Activated CD8-positive, alpha-beta memory T cell treated with anti-CD3 and anti-CD28 coated beads, Interleukin-2, amount 50 U/mL, for 24 hours (primary cell): ENCODE results near the gene TSHB.
A peak's percentile ranks its signal among the peaks of the same experiment; 100 is the strongest.

Experiments
- DNase-seq: peaks from one replicate; pipeline ENCODE4 v3.0.0-alpha.2; 2020; ENCODE audit errors: extremely low read depth

The TSHB gene

DNA sequence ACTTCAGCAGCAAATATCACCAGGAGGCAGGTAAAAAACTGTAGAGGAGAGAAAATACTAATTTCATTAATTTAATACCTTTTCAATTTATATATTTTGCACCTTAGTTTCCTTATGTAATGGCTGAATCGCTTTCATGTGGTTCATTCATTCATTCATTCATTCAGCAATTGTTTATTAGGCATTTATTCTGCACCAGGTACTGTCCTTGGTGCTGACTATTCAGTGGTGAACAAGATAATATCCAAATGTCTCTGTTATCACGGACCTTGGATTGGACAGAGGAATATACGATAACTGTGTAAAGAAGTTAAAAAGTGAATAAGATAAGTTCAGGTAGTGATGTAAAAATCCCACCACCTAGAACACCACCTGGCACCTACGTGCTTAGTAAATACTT is 30.9 kb downstream of the TSHB start:
- no peak for DNase-seq

DNA sequence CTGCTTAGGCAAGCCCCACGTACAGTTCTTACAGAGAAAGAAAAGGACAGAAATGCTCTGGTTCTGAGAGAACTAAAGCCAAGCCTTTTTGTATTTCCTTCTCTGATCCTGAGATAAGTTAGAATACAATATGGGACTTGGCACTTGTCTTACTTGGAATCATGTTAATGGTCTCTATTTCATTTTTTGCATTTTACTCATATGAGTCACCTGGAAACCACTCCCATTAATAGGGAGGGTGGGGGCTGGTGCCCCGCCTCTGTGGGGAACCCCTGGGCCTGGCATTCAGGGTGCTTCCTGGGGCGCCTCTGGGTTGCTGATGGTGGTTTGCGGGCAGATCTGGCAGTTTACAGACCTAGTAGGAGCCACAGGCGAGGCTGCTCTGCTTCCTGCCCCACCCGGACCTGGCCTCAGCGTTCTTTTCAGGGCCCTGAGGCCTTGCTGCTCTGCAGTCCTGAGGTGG is 32.9 kb downstream of the TSHB start:
- DNase-seq = peak; percentile 77

DNA sequence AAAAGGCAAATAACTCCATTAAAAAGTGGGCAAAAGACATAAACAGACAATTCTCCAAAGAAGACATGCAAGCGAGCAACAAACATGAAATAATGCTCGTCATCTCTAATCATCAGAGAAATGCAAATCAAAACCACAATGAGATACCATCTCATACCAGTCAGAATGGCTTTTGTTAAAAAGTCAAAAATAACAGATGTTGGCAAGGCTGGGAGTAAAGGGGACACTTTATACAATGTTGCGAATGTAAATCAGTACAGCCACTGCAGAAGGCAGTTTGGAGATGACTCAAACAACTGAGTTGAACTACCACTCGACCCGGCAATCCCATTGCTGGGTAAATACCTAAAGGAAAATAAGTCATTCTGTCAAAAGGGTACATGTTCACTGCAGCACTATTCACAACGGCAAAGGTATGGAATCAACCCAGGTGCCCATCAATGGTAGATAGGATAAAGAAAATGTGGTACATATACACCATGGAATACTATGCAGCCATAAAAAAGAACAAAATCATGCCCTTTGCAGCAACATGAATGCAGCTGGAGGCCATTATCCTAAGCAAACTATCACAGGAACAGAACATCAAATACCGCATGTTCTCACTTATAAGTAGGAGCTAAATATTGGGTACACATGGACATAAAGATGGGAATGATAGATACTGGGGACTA is 33.7 kb downstream of the TSHB start:
- DNase-seq = no peak

DNA sequence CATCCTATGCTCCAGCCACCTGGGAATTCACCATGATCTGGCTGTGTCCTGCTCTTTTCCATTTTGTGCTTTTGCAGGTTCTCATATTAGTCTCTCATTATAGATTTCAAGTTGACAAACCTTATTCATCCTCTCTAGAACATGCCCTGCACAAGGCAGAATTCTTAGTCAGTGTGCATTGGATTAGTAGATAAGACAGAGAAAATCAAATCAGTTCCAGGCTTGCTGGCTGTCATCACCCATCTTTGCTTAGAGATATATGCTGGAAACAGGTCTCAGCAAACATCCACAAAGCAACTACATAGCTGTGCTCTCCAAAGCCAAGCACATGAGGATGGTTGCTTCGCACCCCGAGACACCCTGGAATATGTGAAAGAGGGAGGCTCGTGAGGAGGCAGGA is 34.8 kb downstream of the TSHB start:
- DNase-seq = no peak

DNA sequence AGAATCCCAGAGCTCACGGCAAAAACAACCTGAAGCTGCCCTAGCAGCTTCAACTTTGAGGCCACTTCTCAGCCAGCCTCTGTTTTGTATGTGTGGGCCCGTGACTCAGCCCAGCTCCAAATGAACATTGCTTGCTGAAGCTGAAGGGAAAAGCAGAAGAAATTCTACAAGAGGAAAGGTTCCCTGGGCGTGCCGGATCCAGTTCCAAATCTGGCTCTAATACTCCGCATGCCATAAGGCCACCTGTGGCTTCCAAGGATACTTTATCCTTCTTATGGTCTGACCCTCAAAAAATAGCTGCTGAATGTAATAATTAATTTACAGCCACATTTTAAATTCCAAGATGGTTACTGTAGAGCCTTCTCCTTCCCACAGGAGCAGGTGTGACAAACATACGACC is 35.4 kb downstream of the TSHB start:
- no peak for DNase-seq

DNA sequence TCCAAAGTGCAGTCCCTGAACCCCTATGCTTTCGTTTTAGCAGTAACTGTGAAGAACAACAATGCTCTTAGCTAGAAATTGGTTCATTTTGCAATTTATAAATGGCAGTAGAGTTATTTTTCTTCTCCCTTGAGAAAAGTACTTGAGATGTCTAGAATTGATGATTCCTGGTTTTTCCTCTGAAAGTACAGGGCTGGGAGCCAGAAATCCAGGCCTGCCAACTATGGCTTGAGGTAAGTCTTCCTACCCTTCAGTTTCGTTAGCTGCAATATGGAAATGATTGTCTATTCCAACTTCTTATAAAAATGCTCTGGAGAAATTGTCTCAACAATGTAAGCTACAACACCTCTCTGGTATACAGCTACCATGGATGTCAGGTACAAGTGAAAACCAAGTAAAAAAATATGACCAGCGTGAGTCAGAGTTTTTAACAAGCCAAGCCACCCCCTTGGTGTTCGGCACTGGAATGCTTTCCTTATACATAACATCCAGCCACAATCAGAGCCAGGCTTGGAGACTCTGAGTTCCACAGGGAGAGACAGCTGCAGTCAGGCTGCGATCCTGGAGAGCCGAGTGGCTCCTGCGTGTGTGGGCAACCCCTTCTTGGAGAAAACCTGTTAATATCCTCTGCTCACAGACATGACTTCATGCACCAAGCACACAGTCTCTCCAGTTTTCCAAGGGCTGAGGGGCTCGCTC is 37.7 kb downstream of the TSHB start:
- DNase-seq = no peak

DNA sequence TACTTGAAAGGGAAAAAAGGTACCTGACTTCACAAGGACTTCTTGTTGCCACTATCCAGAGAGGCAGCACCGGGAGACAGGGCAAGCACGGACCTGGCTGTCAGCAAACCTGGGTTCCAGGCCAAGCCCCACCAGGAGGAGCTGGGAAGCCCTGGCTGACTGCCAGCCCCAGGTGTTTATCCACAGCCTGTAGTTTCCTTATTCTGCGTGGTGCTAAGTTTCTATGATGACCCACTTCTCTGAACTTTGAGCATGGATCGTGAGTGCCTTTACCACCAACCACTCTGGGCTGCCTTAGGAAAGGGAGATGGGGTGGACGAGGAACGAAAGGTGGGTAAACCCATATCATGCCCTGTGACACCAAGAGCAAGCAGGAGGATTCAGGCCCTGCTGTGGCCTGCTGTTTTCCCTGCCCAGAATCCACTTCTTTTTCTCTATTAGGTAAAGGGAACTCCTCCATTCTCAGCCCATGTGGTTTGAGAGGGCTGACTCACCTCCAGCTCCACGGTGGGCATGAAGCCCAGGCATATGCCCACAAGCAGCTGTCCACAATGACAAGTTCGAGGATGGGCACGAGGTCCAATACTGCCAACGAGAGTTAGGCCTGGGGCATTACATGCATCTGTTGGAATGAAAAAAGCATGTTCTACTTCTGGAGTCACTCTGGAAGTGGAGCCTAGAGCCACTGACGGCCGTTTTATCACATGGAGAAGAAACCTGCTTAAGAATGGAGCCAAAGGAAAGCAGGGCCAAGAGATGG is 39.4 kb downstream of the TSHB start:
- DNase-seq = no peak

DNA sequence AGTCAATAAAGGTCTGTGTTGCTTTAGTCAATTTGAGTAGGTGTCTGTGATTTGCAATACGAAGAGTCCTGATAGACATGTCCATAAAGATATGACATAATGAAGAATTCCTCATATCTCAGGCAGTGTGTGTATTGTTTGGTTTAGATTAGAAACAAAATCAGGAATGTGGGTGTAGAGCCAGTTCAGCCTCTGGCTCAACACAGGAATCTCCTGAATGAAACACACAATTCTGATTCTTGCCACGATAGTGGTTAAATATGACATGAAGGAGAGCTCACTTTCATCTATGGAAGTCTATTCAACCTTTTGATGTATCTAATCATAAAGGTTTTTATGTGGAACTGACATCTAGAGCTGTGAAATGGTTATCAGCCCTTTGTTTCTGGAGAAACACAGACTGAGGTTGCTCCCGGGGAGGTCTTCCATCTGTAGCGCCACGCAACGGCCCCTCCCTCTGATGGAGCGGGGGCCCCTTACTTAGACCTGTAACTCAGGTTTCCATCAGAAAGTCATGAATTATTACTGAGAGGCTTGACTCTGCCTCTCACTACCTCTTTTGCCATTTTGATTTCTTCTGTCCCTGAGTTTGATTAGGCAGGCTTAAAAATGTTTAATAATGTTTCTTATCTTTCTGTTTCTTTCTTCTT is 40.2 kb downstream of the TSHB start:
- no peak for DNase-seq

DNA sequence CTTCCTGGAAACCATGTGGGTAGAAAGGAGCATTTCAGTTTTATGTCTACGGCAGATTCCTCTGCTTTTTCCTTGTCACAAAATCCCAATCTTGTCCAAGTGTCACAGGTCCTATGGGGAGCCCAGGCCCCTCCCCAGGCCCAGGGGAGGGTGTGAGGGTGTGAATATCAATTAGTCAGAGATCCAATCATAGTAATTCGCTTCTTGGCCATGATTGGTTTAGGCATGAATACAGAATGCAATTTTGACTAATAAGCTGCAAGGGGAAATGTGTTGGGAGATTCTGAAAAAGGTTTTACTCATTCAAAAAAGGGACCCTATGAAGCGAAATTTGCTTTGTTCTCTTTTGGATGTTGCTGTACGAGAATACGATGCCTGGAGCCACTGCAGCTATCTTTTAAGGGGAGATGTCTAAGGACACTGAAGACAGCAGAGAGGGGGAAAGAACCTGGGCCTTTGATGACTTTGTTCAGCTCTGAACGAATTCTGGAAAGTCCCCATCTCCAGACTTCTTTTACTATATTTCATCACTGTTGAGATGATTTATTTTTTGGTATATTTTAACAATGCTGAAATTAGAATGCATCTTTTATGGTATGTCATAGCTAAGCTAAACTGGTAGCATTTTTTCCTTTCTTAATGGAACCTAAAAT is 41.5 kb downstream of the TSHB start:
- no peak for DNase-seq

DNA sequence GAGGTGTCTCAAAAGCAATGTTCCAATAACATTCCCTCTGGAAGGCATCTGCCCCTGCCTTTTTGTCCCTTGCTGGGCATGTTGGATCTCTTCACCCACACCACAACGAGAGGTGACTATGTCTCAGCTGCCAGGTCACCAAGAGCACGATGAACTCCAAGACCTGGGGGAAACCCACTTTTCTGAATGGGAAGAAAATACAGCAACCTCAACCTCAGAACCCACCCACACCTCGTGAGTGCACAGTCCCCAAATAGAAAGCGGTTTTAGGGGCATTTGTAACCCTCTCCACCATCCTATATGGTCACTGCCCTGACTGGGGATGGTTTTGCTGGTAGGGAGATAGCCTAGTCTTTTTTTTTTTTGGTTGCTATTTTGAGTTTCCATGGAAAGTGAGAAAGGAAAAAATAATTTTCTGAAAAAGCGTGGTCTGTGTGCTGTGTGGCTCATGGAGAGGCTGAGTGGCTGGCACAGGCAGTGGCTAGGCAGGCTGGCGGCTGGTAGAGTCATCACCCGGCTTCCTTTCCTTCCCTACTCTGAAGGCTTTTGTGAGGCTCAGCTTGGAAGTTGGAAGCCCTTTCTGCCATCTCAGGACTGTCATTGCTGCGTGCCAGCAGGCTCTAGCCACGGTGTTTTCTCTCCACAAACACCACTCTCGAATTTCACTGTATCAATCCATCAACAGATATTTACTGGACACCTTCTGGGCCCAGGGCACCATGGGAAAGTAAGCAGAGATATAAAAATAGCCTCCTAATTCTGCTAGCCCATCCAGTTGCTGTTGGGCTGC is 43.9 kb downstream of the TSHB start:
- no peak for DNase-seq

DNA sequence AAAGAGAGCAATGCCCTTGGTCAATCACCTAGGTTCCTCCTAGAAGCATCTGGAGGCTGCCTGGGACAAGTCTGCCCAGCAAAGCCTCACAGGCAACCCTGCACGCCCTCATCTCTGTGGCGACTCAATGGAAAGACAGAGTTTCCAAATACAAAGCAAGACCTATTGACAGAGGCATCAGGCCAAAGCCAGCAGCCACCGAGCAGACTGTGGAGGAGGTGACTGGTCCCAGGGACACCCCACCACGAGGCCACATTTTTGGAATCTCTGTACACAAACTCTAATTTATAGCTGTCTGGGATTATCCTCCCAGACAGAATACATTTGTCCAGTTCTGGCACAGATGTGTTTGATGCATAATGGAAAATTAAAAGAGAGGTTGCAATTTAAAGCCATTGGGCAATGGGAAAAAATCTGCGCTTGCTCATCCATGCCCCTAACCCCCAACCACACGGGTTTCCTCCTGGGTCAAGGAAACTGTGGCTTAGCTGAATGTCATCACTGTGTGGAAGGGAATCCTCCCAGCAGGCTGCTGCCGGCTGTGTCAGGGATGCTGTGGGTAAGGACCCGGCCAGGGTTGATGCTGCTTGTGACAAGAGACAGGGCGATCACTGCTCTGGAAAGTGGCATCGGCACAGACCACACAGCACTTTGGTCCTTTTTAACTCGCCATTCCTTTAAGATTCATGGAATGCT is 45.4 kb downstream of the TSHB start:
- DNase-seq = no peak

DNA sequence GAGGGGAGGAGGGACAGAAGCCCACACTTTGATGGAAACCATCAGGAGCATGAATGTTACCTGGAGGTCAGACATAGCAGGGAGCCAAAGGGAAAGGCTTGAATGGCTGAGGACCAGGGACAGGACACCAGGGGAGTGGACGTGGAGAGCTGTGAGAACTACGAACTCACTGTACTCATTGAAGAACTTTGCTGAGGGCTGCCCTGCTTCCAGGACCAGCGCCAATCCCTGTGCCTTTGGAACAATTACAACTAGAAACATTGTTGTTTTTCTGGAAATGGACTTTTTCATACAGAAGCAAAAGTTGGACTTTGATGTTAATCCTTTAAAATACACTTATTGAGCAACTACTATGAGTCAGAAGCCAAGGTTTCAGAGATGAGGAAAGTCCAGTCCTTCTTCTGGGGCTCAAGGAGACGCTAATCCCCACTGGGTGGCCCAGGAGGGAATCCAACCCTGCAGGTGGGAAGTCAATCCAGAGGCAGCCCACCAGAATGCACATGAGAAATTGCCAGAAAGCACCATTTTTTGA is 46.8 kb downstream of the TSHB start:
- no peak for DNase-seq

DNA sequence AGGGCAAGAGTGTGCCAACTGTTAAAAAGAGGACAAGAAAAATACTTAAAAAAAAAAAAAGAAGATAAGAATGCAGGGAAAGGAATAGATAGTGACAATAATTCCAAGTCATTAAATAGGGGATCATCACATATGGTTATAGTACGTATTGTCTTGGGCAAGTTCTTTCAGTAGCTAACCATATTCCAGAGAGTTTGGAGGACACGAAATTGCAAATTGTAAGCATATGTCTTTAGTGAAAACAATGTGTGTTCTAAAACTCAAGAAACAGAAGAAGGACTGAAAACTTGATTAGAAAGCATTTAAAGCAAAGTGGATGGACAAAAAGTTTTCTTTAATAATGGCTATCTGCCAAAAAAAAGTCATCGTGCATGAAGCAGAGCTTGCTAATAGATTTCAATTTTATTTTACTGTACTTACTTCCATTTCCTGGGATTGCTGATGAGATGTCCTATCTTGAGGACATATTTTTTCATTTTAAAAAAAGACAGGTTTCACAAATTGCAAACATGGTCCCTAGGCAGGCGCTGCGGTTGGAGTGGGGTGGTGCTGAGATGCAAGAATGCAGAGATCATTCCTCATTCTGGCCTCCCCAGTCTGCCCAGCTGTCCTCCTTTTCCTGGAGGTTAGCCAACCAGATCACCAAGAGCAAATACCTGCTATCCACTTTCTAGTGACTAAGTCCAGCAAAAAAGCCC is 47.8 kb downstream of the TSHB start:
- no peak for DNase-seq

DNA sequence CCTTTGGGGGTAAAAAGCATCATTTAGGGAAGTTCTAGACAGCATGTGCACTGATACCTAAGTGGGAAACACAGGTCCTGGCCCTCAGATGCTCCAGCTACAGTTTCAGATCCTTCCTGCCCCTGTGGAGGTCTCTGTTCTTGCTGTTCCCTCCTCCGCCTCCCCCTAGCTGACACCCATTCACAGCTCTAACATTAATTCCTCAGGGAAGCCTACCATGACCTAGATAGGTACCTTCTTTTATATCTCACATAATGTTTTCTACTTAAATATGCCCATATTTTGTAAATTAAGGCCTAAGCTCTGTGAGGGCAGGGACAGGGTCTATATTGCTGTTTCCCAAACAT is 48.3 kb downstream of the TSHB start:
- no peak for DNase-seq

DNA sequence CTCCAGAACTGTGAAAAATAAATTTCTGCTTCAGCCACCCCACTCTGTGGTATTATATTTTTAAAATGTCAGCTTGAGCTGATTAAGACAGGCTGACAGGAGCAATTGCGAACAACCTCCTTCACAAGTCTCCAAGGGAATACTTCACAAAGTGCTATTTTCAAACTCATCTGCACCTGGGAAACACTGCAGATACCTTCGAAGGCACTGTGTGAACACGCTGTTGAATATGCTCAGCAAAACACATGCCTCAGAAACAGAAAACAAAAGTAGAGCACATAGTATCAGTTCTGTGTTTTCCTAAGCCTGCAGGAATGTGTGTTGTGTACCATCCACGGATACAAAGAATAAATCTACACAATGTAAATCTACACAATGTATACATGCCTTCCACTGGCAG is 49.1 kb downstream of the TSHB start:
- no peak for DNase-seq

DNA sequence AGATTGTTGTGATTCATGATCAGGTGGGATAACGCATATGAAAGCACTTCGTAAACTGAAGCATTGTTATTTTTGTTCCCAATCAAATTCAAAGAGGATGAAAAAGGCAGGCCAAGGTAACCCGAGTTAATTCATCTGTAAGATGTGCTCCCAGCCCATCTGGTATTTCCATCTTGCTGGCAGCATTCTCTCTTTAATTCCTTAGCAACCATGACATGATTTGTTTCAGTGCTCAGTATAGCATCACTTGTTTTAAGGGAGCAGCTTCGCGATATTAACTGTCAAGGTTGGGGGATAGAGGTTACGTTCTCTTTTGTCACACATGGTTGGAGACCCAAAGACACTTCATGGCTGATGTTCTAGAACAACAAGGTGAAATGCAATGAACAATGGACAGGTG is 53.3 kb downstream of the TSHB start:
- DNase-seq = no peak
